ENCODE results near the gene LTBP4. TPM values are rescaled to one million over a fixed set of nuclear protein-coding genes. Genes with fewer than 3 reads are reported as not detected.

LTBP4 gene
- total RNA-seq, 1 donor from 2014 or later, result 93.6 TPM

GRCh38 chr19:40597329-40597838 lies 3.8 kb upstream of the LTBP4 start:
- Mint-ChIP-seq H3K27me3 (ENCODE audit: unreplicated experiment) (peaks cover 13% of the 10 kb centered on the region), H3K4me3 (ENCODE audit: unreplicated experiment) (peak overlapping the region; percentile 63), H3K27ac (ENCODE audit: unreplicated experiment) (peak overlapping the region; percentile 54), H3K4me1 (ENCODE audit: unreplicated experiment) (peaks cover 39% of the 10 kb centered on the region), H3K36me3 (ENCODE audit: unreplicated experiment) (no peaks in the 10 kb centered on the region), H3K9me3 (ENCODE audit: unreplicated experiment) (no peaks in the 10 kb centered on the region)
- no peak for DNase-seq (ENCODE audit: extremely low spot score, unreplicated experiment)
- TF ChIP-seq CTCF (IDR thresholded peaks at IDR 0.05), result no peak

DNA sequence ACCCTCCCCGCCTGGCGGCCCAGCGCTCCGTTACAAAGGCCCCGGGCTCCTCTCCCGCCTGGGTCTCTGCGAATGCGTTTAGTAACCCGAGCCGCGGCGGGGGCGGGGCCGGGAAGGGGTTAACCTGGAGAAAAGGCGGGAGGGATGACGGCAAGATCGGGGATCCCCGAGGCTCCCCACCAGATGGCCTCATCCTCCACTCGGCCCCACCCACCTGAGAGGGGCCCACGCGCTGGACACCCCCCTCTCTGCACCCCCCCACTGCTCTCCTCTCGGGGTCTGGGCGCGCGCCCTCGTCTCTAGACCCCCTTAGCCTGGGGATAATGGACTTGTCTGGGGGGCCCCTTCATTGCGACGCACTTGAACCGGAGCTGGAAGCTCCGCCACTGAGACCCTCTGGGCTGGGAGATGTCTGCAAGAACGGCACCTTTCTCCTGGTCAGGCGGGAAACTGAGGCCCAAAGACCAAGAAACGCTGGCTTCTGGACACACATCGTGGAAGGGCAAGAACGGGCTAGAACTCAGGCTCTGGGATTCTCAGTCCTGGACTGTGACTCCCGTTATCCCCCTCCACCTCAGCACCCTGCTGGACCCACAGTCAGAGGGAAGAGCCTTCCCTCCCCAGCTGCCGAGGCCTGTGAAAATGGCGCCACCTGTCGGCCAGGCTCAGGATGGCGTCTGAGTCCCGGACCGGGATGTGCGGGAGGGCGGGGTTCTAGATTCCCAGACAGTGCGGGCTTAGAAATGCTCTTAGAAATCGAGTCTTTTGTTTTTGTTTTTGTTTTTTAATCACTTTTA lies 2.9 kb upstream of the LTBP4 start:
- Mint-ChIP-seq H3K4me3 (ENCODE audit: unreplicated experiment) (peak overlapping the region; percentile 67), H3K27ac (ENCODE audit: unreplicated experiment) (no peak overlapping the region), H3K4me1 (ENCODE audit: unreplicated experiment) (peaks cover 48% of the 10 kb centered on the region), H3K9me3 (ENCODE audit: unreplicated experiment) (no peaks in the 10 kb centered on the region), H3K36me3 (ENCODE audit: unreplicated experiment) (no peaks in the 10 kb centered on the region), H3K27me3 (ENCODE audit: unreplicated experiment) (peaks cover 13% of the 10 kb centered on the region)
- DNase-seq (ENCODE audit: extremely low spot score, unreplicated experiment), result peak; percentile 97
- TF ChIP-seq CTCF (IDR thresholded peaks at IDR 0.05), result peak; percentile 99

- DNase-seq (ENCODE audit: extremely low spot score, unreplicated experiment), result no peak
- Mint-ChIP-seq H3K27me3 (ENCODE audit: unreplicated experiment) (peaks cover 13% of the 10 kb centered on the region), H3K36me3 (ENCODE audit: unreplicated experiment) (no peaks in the 10 kb centered on the region), H3K9me3 (ENCODE audit: unreplicated experiment) (no peaks in the 10 kb centered on the region), H3K4me3 (ENCODE audit: unreplicated experiment) (no peak overlapping the region), H3K4me1 (ENCODE audit: unreplicated experiment) (peaks cover 54% of the 10 kb centered on the region), H3K27ac (ENCODE audit: unreplicated experiment) (no peak overlapping the region)
- no peak for TF ChIP-seq CTCF (IDR thresholded peaks at IDR 0.05)
Measured at GRCh38 chr19:40598918-40599307, 2.3 kb upstream of the LTBP4 start.

DNA sequence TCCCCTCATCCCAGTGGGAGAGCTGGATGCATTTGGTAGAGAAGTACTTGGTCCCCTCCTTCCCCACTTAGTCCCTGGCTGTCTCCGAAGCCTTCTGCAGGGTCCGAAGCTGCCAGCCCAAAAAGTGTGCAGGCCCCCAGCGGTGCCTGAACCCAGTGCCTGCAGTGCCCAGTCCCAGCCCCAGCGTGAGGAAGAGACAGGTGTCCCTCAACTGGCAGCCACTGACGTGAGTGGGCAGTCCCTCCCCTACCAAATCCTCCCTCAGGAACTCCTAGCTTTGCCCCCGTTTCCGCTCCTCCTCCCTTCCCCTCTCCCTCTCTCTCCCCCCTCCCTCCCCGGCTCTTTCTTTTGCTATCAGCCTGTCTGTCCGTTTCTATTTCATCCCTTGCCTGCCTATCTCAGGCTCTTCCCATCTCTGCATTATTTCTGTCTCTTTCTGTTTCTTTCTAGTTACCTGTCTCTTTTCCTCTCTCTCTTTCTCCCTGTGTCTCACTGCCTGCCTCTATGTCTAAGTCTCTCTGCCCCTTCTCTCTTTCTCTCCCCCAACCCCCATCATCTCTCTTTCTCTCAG lies 1.8 kb upstream of the LTBP4 start:
- Mint-ChIP-seq H3K27ac (ENCODE audit: unreplicated experiment) (peak overlapping the region; percentile 46), H3K4me1 (ENCODE audit: unreplicated experiment) (peaks cover 57% of the 10 kb centered on the region), H3K36me3 (ENCODE audit: unreplicated experiment) (no peaks in the 10 kb centered on the region), H3K4me3 (ENCODE audit: unreplicated experiment) (peak overlapping the region; percentile 23), H3K27me3 (ENCODE audit: unreplicated experiment) (peaks cover 13% of the 10 kb centered on the region), H3K9me3 (ENCODE audit: unreplicated experiment) (no peaks in the 10 kb centered on the region)
- no peak for TF ChIP-seq CTCF (IDR thresholded peaks at IDR 0.05)
- no peak for DNase-seq (ENCODE audit: extremely low spot score, unreplicated experiment)

- no peak for TF ChIP-seq CTCF (IDR thresholded peaks at IDR 0.05)
- Mint-ChIP-seq H3K27me3 (ENCODE audit: unreplicated experiment) (peaks cover 13% of the 10 kb centered on the region), H3K27ac (ENCODE audit: unreplicated experiment) (peak overlapping the region; percentile 46)
Measured at GRCh38 chr19:40599902-40600569, 1.1 kb upstream of the LTBP4 start.

More at GRCh38 chr19:40599902-40600569, 1.1 kb upstream of the LTBP4 start:
- H3K4me1 Mint-ChIP-seq (ENCODE audit: unreplicated experiment), result peaks cover 53% of the 10 kb centered on the region
- H3K36me3 Mint-ChIP-seq (ENCODE audit: unreplicated experiment), result no peaks in the 10 kb centered on the region
- no peak for DNase-seq (ENCODE audit: extremely low spot score, unreplicated experiment)
- H3K9me3 Mint-ChIP-seq (ENCODE audit: unreplicated experiment), result no peaks in the 10 kb centered on the region
- H3K4me3 Mint-ChIP-seq (ENCODE audit: unreplicated experiment), result no peak overlapping the region
